GM23338 (cell line): Measurements from ENCODE around the gene JMJD1C. TPM values are rescaled to one million over a fixed set of nuclear protein-coding genes. Genes with fewer than 3 reads are reported as not detected.

Experiments used
- ATAC-seq: fragments of 200-7000 bp; cut with Tn5 transposase; 3 replicates; pipeline ENCODE4 v1.9.1; 2020
- DNase-seq: peaks from one replicate; pipeline ENCODE4 v3.0.0-alpha.2; 2015; ENCODE audit warnings: low spot score
- H2AFZ ChIP-seq: fragments of 200-600 bp; sonication (generic); 2 replicates; pipeline ENCODE4 v1.8.0; 2016; ENCODE audit warnings: antibody characterized with exemption, mild to moderate bottlenecking, moderate library complexity
- H3F3A ChIP-seq: fragments of 200-600 bp; sonication (generic); replicated peaks from 2 replicates; pipeline ENCODE4 v1.8.0; 2017; ENCODE audit warnings: antibody characterized with exemption, mixed run types, low read depth
- H3K27ac ChIP-seq: fragments of 200-600 bp; sonication (generic); 2 replicates; pipeline ENCODE4 v1.6.1; 2016; ENCODE audit warnings: low read depth
- H3K27me3 ChIP-seq: fragments of 200-600 bp; sonication (generic); 2 replicates; pipeline ENCODE4 v1.8.0; 2016; ENCODE audit warnings: mild to moderate bottlenecking, mixed run types, moderate library complexity; ENCODE audit not compliant: insufficient read depth
- H3K36me3 ChIP-seq: fragments of 200-600 bp; sonication (generic); 2 replicates; pipeline ENCODE4 v1.8.0; 2016; ENCODE audit warnings: mild to moderate bottlenecking; ENCODE audit not compliant: insufficient read depth
- H3K4me1 ChIP-seq: fragments of 200-600 bp; sonication (generic); 2 replicates; pipeline ENCODE4 v1.8.0; 2016; ENCODE audit warnings: mild to moderate bottlenecking, moderate library complexity; ENCODE audit not compliant: insufficient read depth
- H3K4me2 ChIP-seq: fragments of 200-600 bp; sonication (generic); 2 replicates; pipeline ENCODE4 v1.7.1; 2017; ENCODE audit warnings: mixed run types
- H3K4me3 ChIP-seq: fragments of 200-600 bp; sonication (generic); 2 replicates; pipeline ENCODE4 v1.6.1; 2016; ENCODE audit warnings: mixed run types
- H3K79me2 ChIP-seq: fragments of 200-600 bp; sonication (generic); replicated peaks from 2 replicates; pipeline ENCODE4 v1.8.0; 2017; ENCODE audit warnings: mild to moderate bottlenecking; ENCODE audit not compliant: insufficient read depth
- H3K9me2 ChIP-seq: fragments of 200-600 bp; sonication (generic); 2 replicates; pipeline ENCODE4 v1.8.0; 2017; ENCODE audit not compliant: insufficient read depth
- H4K20me1 ChIP-seq: fragments of 200-600 bp; sonication (generic); replicated peaks from 2 replicates; pipeline ENCODE4 v1.8.0; 2017; ENCODE audit warnings: mild to moderate bottlenecking; ENCODE audit not compliant: insufficient read depth
- H3K27ac Mint-ChIP-seq: 2 replicates; pipeline ENCODE4 v1.8.0; 2020; ENCODE audit warnings: inconsistent platforms, mild to moderate bottlenecking, moderate library complexity, mixed read lengths
- H3K27me3 Mint-ChIP-seq: 3 replicates; pipeline ENCODE4 v1.8.0; 2022; ENCODE audit warnings: low read depth, mild to moderate bottlenecking, moderate library complexity, mixed read lengths, inconsistent platforms; ENCODE audit not compliant: insufficient read depth, poor library complexity
- H3K36me3 Mint-ChIP-seq: 3 replicates; pipeline ENCODE4 v1.8.0; 2021; ENCODE audit warnings: low read depth, mild to moderate bottlenecking, inconsistent platforms, moderate library complexity, mixed read lengths
- H3K4me1 Mint-ChIP-seq: 3 replicates; pipeline ENCODE4 v1.8.0; 2020; ENCODE audit warnings: mild to moderate bottlenecking, inconsistent platforms, mixed read lengths
- H3K4me3 Mint-ChIP-seq: 3 replicates; pipeline ENCODE4 v1.8.0; 2021; ENCODE audit warnings: moderate library complexity, mild to moderate bottlenecking, inconsistent platforms, mixed read lengths
- H3K9me3 Mint-ChIP-seq: 3 replicates; pipeline ENCODE4 v1.8.0; 2020; ENCODE audit warnings: moderate library complexity, mild to moderate bottlenecking, inconsistent platforms, mixed read lengths
- CREB1 ChIP-seq: fragments of 250-450 bp; sonication (Bioruptor Pico); IDR thresholded peaks from 2 replicates; pipeline ENCODE4 v1.5.0; 2020; ENCODE audit warnings: low read depth, mild to moderate bottlenecking, moderate library complexity
- ETS1 ChIP-seq: IDR thresholded peaks from 2 replicates; pipeline ENCODE4 v1.6.1; 2016; ENCODE audit warnings: antibody characterized with exemption
- EZH2 ChIP-seq: fragments of 200-600 bp; sonication (generic); IDR thresholded peaks from one replicate; pipeline ENCODE4 v1.8.0; 2017; ENCODE audit warnings: antibody characterized with exemption, mild to moderate bottlenecking, low read depth; ENCODE audit not compliant: unreplicated experiment
- EZH2phosphoT487 ChIP-seq: fragments of 200-600 bp; sonication (generic); IDR thresholded peaks from one replicate; pipeline ENCODE4 v1.8.1; 2018; ENCODE audit warnings: antibody characterized with exemption; ENCODE audit not compliant: unreplicated experiment
- JUNB ChIP-seq: IDR thresholded peaks from one replicate; pipeline ENCODE4 v1.6.1; 2016; ENCODE audit warnings: antibody characterized with exemption; ENCODE audit not compliant: unreplicated experiment
- NANOG ChIP-seq: IDR thresholded peaks from 2 replicates; pipeline ENCODE4 v1.6.1; 2016; ENCODE audit warnings: antibody characterized with exemption, borderline replicate concordance
- REST ChIP-seq: IDR thresholded peaks from one replicate; pipeline ENCODE4 v1.6.1; 2018; ENCODE audit warnings: antibody characterized with exemption; ENCODE audit not compliant: unreplicated experiment
- STAT1 ChIP-seq: IDR thresholded peaks from one replicate; pipeline ENCODE4 v1.6.1; 2016; ENCODE audit warnings: antibody characterized with exemption; ENCODE audit not compliant: unreplicated experiment
- ZNF114 ChIP-seq: fragments of 250-450 bp; sonication (Bioruptor Pico); IDR thresholded peaks from 2 replicates; pipeline ENCODE4 v1.5.0; 2020; ENCODE audit warnings: mild to moderate bottlenecking, moderate library complexity
- ZNF331 ChIP-seq: fragments of 250-450 bp; sonication (Bioruptor Pico); IDR thresholded peaks from 2 replicates; pipeline ENCODE4 v1.5.0; 2020; ENCODE audit warnings: low read depth, mild to moderate bottlenecking, moderate library complexity
- polyA plus RNA-seq: library from polyadenylated mRNA; unstranded; fragments of >200 nt; fragmentation: Nextera tagmentation; extraction: Ambion mirVana; gene quantifications from 2 replicates; pipeline ENCODE4 v1.2.1, GENCODE V29; 2016
- total RNA-seq: library from RNA; depleted of rRNA; stranded (reverse); fragments of >200 nt; shearing (Covaris generic); gene quantifications from 2 replicates; pipeline ENCODE4 v1.2.3, GENCODE V29; 2014
- TF ChIP-seq, protein P1 (sequence below): fragments of 250-450 bp; sonication (Bioruptor Pico); IDR thresholded peaks from 2 replicates; pipeline ENCODE4 v1.5.0; 2020; ENCODE audit warnings: mild to moderate bottlenecking, moderate library complexity
- TF ChIP-seq, protein P2 (sequence below), 2 experiments: fragments of 200-600 bp in 1 of 2; sonication (generic) in 1 of 2; conservative IDR thresholded peaks; 2 replicates each; pipeline versions ENCODE4 v1.5.1 to v1.6.1; 2016 to 2017; ENCODE audit warnings: antibody characterized with exemption in 2 of 2, low read depth in 2 of 2, mild to moderate bottlenecking in 2 of 2, moderate library complexity in 1 of 2

The JMJD1C gene
- total and polyA plus RNA-seq, 2 experiments from 2014 or later: 333 to 435 TPM

GRCh38 chr10:63382066-63382465, 83.7 kb downstream of the JMJD1C start:
- Mint-ChIP-seq H3K4me3 (no peak overlapping the region), H3K9me3 (no peaks in the 10 kb centered on the region), H3K4me1 (no peaks in the 10 kb centered on the region), H3K36me3 (no peaks in the 10 kb centered on the region), H3K27ac (no peak overlapping the region), H3K27me3 (no peaks in the 10 kb centered on the region)
- no peaks in the 10 kb centered on the region for H3K9me2 ChIP-seq
- DNase-seq (no peak), ATAC-seq (no peak)
- H3K4me3 ChIP-seq: no peak overlapping the region
- H2AFZ ChIP-seq: no peak overlapping the region
- peaks cover 6% of the 10 kb centered on the region; the same call in 1 of the 2 replicates for H4K20me1 ChIP-seq
- H3K4me2 ChIP-seq: no peak overlapping the region
- H3F3A ChIP-seq: no peaks in the 10 kb centered on the region
- H3K27ac ChIP-seq: no peak overlapping the region
- H3K79me2 ChIP-seq: peaks cover 67% of the 10 kb centered on the region
- no peaks in the 10 kb centered on the region for H3K27me3 ChIP-seq
- no peaks in the 10 kb centered on the region for H3K36me3 ChIP-seq
- TF ChIP-seq JUNB: no peak
- no peak for TF ChIP-seq STAT1
- TF ChIP-seq EZH2: no peak
- no peak for TF ChIP-seq NANOG
- no peak for TF ChIP-seq EZH2phosphoT487
- no peak for TF ChIP-seq ZNF331 (CRISPR knock-in tag)
- TF ChIP-seq, protein P1, sequence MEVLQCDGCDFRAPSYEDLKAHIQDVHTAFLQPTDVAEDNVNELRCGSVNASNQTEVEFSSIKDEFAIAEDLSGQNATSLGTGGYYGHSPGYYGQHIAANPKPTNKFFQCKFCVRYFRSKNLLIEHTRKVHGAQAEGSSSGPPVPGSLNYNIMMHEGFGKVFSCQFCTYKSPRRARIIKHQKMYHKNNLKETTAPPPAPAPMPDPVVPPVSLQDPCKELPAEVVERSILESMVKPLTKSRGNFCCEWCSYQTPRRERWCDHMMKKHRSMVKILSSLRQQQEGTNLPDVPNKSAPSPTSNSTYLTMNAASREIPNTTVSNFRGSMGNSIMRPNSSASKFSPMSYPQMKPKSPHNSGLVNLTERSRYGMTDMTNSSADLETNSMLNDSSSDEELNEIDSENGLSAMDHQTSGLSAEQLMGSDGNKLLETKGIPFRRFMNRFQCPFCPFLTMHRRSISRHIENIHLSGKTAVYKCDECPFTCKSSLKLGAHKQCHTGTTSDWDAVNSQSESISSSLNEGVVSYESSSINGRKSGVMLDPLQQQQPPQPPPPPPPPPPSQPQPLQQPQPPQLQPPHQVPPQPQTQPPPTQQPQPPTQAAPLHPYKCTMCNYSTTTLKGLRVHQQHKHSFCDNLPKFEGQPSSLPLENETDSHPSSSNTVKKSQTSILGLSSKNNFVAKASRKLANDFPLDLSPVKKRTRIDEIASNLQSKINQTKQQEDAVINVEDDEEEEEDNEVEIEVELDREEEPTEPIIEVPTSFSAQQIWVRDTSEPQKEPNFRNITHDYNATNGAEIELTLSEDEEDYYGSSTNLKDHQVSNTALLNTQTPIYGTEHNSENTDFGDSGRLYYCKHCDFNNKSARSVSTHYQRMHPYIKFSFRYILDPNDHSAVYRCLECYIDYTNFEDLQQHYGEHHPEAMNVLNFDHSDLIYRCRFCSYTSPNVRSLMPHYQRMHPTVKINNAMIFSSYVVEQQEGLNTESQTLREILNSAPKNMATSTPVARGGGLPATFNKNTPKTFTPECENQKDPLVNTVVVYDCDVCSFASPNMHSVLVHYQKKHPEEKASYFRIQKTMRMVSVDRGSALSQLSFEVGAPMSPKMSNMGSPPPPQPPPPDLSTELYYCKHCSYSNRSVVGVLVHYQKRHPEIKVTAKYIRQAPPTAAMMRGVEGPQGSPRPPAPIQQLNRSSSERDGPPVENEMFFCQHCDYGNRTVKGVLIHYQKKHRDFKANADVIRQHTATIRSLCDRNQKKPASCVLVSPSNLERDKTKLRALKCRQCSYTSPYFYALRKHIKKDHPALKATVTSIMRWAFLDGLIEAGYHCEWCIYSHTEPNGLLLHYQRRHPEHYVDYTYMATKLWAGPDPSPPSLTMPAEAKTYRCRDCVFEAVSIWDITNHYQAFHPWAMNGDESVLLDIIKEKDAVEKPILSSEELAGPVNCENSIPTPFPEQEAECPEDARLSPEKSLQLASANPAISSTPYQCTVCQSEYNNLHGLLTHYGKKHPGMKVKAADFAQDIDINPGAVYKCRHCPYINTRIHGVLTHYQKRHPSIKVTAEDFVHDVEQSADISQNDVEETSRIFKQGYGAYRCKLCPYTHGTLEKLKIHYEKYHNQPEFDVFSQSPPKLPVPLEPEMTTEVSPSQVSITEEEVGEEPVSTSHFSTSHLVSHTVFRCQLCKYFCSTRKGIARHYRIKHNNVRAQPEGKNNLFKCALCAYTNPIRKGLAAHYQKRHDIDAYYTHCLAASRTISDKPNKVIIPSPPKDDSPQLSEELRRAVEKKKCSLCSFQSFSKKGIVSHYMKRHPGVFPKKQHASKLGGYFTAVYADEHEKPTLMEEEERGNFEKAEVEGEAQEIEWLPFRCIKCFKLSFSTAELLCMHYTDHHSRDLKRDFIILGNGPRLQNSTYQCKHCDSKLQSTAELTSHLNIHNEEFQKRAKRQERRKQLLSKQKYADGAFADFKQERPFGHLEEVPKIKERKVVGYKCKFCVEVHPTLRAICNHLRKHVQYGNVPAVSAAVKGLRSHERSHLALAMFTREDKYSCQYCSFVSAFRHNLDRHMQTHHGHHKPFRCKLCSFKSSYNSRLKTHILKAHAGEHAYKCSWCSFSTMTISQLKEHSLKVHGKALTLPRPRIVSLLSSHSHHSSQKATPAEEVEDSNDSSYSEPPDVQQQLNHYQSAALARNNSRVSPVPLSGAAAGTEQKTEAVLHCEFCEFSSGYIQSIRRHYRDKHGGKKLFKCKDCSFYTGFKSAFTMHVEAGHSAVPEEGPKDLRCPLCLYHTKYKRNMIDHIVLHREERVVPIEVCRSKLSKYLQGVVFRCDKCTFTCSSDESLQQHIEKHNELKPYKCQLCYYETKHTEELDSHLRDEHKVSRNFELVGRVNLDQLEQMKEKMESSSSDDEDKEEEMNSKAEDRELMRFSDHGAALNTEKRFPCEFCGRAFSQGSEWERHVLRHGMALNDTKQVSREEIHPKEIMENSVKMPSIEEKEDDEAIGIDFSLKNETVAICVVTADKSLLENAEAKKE: no peak
- TF ChIP-seq REST: no peak
- TF ChIP-seq CREB1 (CRISPR knock-in tag): no peak
- TF ChIP-seq, protein P2, sequence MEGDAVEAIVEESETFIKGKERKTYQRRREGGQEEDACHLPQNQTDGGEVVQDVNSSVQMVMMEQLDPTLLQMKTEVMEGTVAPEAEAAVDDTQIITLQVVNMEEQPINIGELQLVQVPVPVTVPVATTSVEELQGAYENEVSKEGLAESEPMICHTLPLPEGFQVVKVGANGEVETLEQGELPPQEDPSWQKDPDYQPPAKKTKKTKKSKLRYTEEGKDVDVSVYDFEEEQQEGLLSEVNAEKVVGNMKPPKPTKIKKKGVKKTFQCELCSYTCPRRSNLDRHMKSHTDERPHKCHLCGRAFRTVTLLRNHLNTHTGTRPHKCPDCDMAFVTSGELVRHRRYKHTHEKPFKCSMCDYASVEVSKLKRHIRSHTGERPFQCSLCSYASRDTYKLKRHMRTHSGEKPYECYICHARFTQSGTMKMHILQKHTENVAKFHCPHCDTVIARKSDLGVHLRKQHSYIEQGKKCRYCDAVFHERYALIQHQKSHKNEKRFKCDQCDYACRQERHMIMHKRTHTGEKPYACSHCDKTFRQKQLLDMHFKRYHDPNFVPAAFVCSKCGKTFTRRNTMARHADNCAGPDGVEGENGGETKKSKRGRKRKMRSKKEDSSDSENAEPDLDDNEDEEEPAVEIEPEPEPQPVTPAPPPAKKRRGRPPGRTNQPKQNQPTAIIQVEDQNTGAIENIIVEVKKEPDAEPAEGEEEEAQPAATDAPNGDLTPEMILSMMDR (conservative IDR thresholded peaks at IDR 0.05; ENCODE audit: low read depth in 2 of 2): no peak
- no peak for TF ChIP-seq ETS1
- TF ChIP-seq ZNF114 (CRISPR knock-in tag): no peak
- 0 out of 2 replicates have a peak, but pooled peaks cover under 1% of the 10 kb centered on the region for H3K4me1 ChIP-seq
